H1 (cell line): ENCODE data around the gene PLA2G4A. TPM values are rescaled to one million over a fixed set of nuclear protein-coding genes. Genes with fewer than 3 reads are reported as not detected.

ENCODE experiments used
- CTCF ChIA-PET: fragments of 300-600 bp; sonication (Branson Sonifier 250); formaldehyde crosslinking; loops from one replicate; lab custom pipeline; 2021; ENCODE audit not compliant: partially characterized antibody; lab: Charles Lee
- POLR2A ChIA-PET: fragments of 300-600 bp; sonication (Branson Sonifier 250); formaldehyde crosslinking; loops from one replicate; lab custom pipeline; 2021; ENCODE audit warnings: inconsistent platforms; ENCODE audit not compliant: partially characterized antibody; lab: Charles Lee
- DNase-seq, 2 experiments: peaks; one replicate each; pipeline versions ENCODE4 v3.0.0 to v3.0.0-alpha.2; 2010 to 2022; ENCODE audit warnings: low spot score in 2 of 2, low read depth in 1 of 2, mixed read lengths in 1 of 2
- FAIRE-seq: peaks from 2 replicates; lab custom pipeline; 2011; peaks lifted over from hg19 to GRCh38; lab: Jason Lieb, UNC
- H2AFZ ChIP-seq: 2 replicates; pipeline ENCODE4 v1.8.1; 2012; ENCODE audit warnings: low read length, inconsistent platforms
- H2AK5ac ChIP-seq: 2 replicates; pipeline ENCODE4 v1.6.1; 2013; ENCODE audit warnings: low read depth, low read length
- H2BK120ac ChIP-seq: replicated peaks from 2 replicates; pipeline ENCODE3; 2013; ENCODE audit warnings: low read depth, low read length, inconsistent platforms
- H2BK12ac ChIP-seq: 2 replicates; pipeline ENCODE4 v1.6.1; 2013; ENCODE audit warnings: low read depth, low read length
- H2BK15ac ChIP-seq: 2 replicates; pipeline ENCODE4 v1.6.1; 2013; ENCODE audit warnings: low read length
- H2BK20ac ChIP-seq: 2 replicates; pipeline ENCODE4 v1.6.1; 2013; ENCODE audit warnings: low read length
- H2BK5ac ChIP-seq: 2 replicates; pipeline ENCODE4 v1.6.1; 2013; ENCODE audit warnings: low read depth, low read length
- H3K14ac ChIP-seq: 2 replicates; pipeline ENCODE4 v1.6.1; 2013; ENCODE audit warnings: inconsistent platforms; ENCODE audit not compliant: insufficient read length
- H3K18ac ChIP-seq: 2 replicates; pipeline ENCODE4 v1.6.1; 2013; ENCODE audit warnings: low read length; ENCODE audit errors: extremely low read depth
- H3K23ac ChIP-seq: 2 replicates; pipeline ENCODE4 v1.6.1; 2013; ENCODE audit warnings: inconsistent platforms; ENCODE audit not compliant: insufficient read length
- H3K23me2 ChIP-seq: 2 replicates; pipeline ENCODE4 v1.6.1; 2013; ENCODE audit warnings: low read depth, low read length
- H3K27ac ChIP-seq: 2 replicates; pipeline ENCODE4 v1.6.1; 2011; ENCODE audit warnings: low read depth, low read length, inconsistent platforms
- H3K27me3 ChIP-seq, 4 experiments: replicated peaks in 1 of 4; 1 replicate in 1 of 4; 2 replicates in 3 of 4; pipeline versions ENCODE4 v1.6.1 to v1.8.1; 2011 to 2013; ENCODE audit warnings: low read length in 3 of 4, mild to moderate bottlenecking in 3 of 4, inconsistent platforms in 2 of 4, mixed read lengths in 2 of 4, moderate library complexity in 1 of 4; ENCODE audit not compliant: control insufficient read depth in 3 of 4, insufficient read depth in 3 of 4; ENCODE audit errors: extremely low read depth in 1 of 4
- H3K36me3 ChIP-seq, 4 experiments: 2 replicates each; pipeline versions ENCODE4 v1.6.1 to v1.8.1; 2011 to 2013; ENCODE audit warnings: mild to moderate bottlenecking in 4 of 4, low read length in 3 of 4, moderate library complexity in 2 of 4, control low read depth in 1 of 4, inconsistent platforms in 1 of 4; ENCODE audit not compliant: insufficient read depth in 4 of 4, control insufficient read depth in 2 of 4
- H3K4ac ChIP-seq: replicated peaks from 2 replicates; pipeline ENCODE3; 2013; ENCODE audit warnings: low read length, low read depth, mixed read lengths, inconsistent platforms; ENCODE audit not compliant: insufficient read length
- H3K4me1 ChIP-seq, 4 experiments: replicated peaks in 1 of 4; 1 replicate in 1 of 4; 2 replicates in 3 of 4; pipeline versions ENCODE4 v1.6.1 to v1.8.1; 2011 to 2013; ENCODE audit warnings: low read length in 3 of 4, inconsistent platforms in 2 of 4, mixed read lengths in 1 of 4; ENCODE audit not compliant: insufficient read depth in 4 of 4, control insufficient read depth in 3 of 4
- H3K4me2 ChIP-seq, 2 experiments: 2 replicates each; pipeline versions ENCODE4 v1.6.1 to v1.8.1; 2011 to 2013; ENCODE audit warnings: low read depth in 2 of 2, low read length in 2 of 2, control low read depth in 1 of 2, inconsistent platforms in 1 of 2, mild to moderate bottlenecking in 1 of 2; ENCODE audit not compliant: insufficient read depth in 1 of 2
- H3K4me3 ChIP-seq, 4 experiments: fragments of 200-600, 300-600 bp in 1 of 4; sonication (generic), shearing (Covaris generic), sonication (Bioruptor Twin) in 1 of 4; 2 replicates each; pipeline versions ENCODE4 v1.5.1 to v1.8.1; 2011 to 2016; ENCODE audit warnings: low read length in 4 of 4, low read depth in 3 of 4, control low read depth in 2 of 4, inconsistent platforms in 2 of 4, mild to moderate bottlenecking in 2 of 4, mixed read lengths in 1 of 4, moderate library complexity in 1 of 4; ENCODE audit not compliant: insufficient read depth in 2 of 4; ENCODE audit errors: extremely low read depth in 1 of 4
- H3K56ac ChIP-seq: replicated peaks from 2 replicates; pipeline ENCODE3; 2013; ENCODE audit warnings: low read depth, mild to moderate bottlenecking, mixed read lengths, low read length, inconsistent platforms; ENCODE audit not compliant: insufficient read length
- H3K79me1 ChIP-seq: 2 replicates; pipeline ENCODE4 v1.6.1; 2013; ENCODE audit warnings: low read depth, low read length, control low read depth
- H3K79me2 ChIP-seq, 2 experiments: 2 replicates each; pipeline versions ENCODE4 v1.6.1 to v1.8.1; 2012 to 2013; ENCODE audit warnings: low read length in 2 of 2, mild to moderate bottlenecking in 2 of 2, inconsistent platforms in 1 of 2; ENCODE audit not compliant: insufficient read depth in 2 of 2, control insufficient read depth in 1 of 2
- H3K9ac ChIP-seq, 4 experiments: replicated peaks in 1 of 4; 1 replicate in 1 of 4; 2 replicates in 3 of 4; pipeline versions ENCODE4 v1.6.1 to v1.8.1; 2011 to 2013; ENCODE audit warnings: low read depth in 3 of 4, low read length in 3 of 4, control low read depth in 2 of 4, mild to moderate bottlenecking in 2 of 4, moderate library complexity in 2 of 4, inconsistent platforms in 1 of 4; ENCODE audit errors: extremely low read depth in 1 of 4
- H3K9me3 ChIP-seq, 2 experiments: 2 replicates each; pipeline versions ENCODE4 v1.6.1 to v1.8.1; 2012 to 2013; ENCODE audit warnings: mild to moderate bottlenecking in 2 of 2, moderate library complexity in 2 of 2, control low read depth in 1 of 2, inconsistent platforms in 1 of 2, low read depth in 1 of 2, low read length in 1 of 2, mixed read lengths in 1 of 2; ENCODE audit not compliant: insufficient read depth in 2 of 2
- H4K20me1 ChIP-seq, 2 experiments: replicated peaks in 1 of 2; 2 replicates each; pipeline versions ENCODE3 to v1.8.1; 2011 to 2013; ENCODE audit warnings: inconsistent platforms in 2 of 2, low read length in 2 of 2, mild to moderate bottlenecking in 1 of 2; ENCODE audit not compliant: insufficient read depth in 2 of 2, control insufficient read depth in 1 of 2
- H4K5ac ChIP-seq: 2 replicates; pipeline ENCODE4 v1.6.1; 2013; ENCODE audit warnings: low read length, low read depth, mixed read lengths, inconsistent platforms; ENCODE audit not compliant: insufficient read length
- H4K8ac ChIP-seq: 2 replicates; pipeline ENCODE4 v1.8.0; 2013; ENCODE audit warnings: mild to moderate bottlenecking, moderate library complexity, low read length, inconsistent platforms; ENCODE audit not compliant: insufficient read depth; ENCODE audit errors: extremely low read depth
- H4K91ac ChIP-seq: replicated peaks from 2 replicates; pipeline ENCODE3; 2013; ENCODE audit warnings: low read length, mixed read lengths, inconsistent platforms; ENCODE audit not compliant: insufficient read length
- ASH2L ChIP-seq: fragments of 200-600, 300-600 bp; sonication (generic); IDR thresholded peaks from one replicate; pipeline ENCODE4 v1.7.1; 2017; ENCODE audit warnings: low read length
- BCL11A ChIP-seq, 2 experiments: IDR thresholded peaks; one replicate each; pipeline ENCODE4 v1.6.1; 2011; ENCODE audit warnings: low read depth in 2 of 2, low read length in 2 of 2, mild to moderate bottlenecking in 2 of 2
- CHD1 ChIP-seq: IDR thresholded peaks from 2 replicates; pipeline ENCODE4 v1.6.1; 2012; ENCODE audit warnings: low read depth, low read length, improper control_type of control experiment
- HDAC2 ChIP-seq, 2 experiments: fragments of 300-600 bp in 1 of 2; sonication (generic) in 1 of 2; IDR thresholded peaks; 2 replicates each; pipeline ENCODE4 v1.6.1; 2011 to 2012; ENCODE audit warnings: low read depth in 2 of 2, low read length in 2 of 2, mild to moderate bottlenecking in 2 of 2, moderate library complexity in 2 of 2, borderline replicate concordance in 1 of 2, inconsistent platforms in 1 of 2
- RFX5 ChIP-seq: IDR thresholded peaks from 2 replicates; pipeline ENCODE4 v1.6.1; 2011; ENCODE audit warnings: low read depth, low read length, improper control_type of control experiment, borderline replicate concordance
- SP1 ChIP-seq: IDR thresholded peaks from 2 replicates; pipeline ENCODE4 v1.6.1; 2011; ENCODE audit warnings: low read depth, low read length
- YY1 ChIP-seq: IDR thresholded peaks from 2 replicates; pipeline ENCODE4 v1.6.1; 2011; ENCODE audit warnings: low read depth, mild to moderate bottlenecking, low read length
- WGBS, 2 experiments: shearing (Covaris generic) in 1 of 2; methylation state at CpG; one replicate each; pipeline versions ENCODE4 v1.1.6 to v1.1.7; 2013 to 2015; ENCODE audit warnings: low lambda C conversion rate in 2 of 2, mixed read lengths in 2 of 2, inconsistent platforms in 1 of 2, low coverage in 1 of 2, missing lambda C conversion rate in 1 of 2; ENCODE audit not compliant: insufficient replicate concordance in 2 of 2, insufficient coverage in 1 of 2, insufficient read length in 1 of 2; ENCODE audit errors: extremely low coverage in 1 of 2, missing lambda C conversion rate in 1 of 2; 5-methylcytosine and 5-hydroxymethylcytosine counted together
- polyA plus RNA-seq, 7 experiments: library from polyadenylated mRNA; depleted of rRNA in 3 of 7; stranded (reverse) in 5 of 7; unstranded in 2 of 7; fragments of >200 nt in 5 of 7; fragments of 200-250 nt in 2 of 7; gene quantifications; 1 replicate in 5 of 7; 2 replicates in 1 of 7; 4 replicates in 1 of 7; pipeline versions ENCODE4 v1.2.1 to v1.2.3, GENCODE V29; 2011 to 2013; ENCODE audit warnings: missing spikeins in 2 of 7, mixed read lengths in 2 of 7
- total RNA-seq: library from RNA; stranded (reverse); fragmentation: NEBNext Ultra II Directional; extraction: Animal tissue kit (Norgen Biotek cat#: 25700); gene quantifications from 2 replicates; pipeline ENCODE4 v1.2.1, GENCODE V29; 2021

Gene PLA2G4A
- total and polyA plus RNA-seq, 2 of the 8 experiments (the other 6 are each of a cell fraction or from before 2014, with no cell fraction given): 0.63 to 1.4 TPM

DNA sequence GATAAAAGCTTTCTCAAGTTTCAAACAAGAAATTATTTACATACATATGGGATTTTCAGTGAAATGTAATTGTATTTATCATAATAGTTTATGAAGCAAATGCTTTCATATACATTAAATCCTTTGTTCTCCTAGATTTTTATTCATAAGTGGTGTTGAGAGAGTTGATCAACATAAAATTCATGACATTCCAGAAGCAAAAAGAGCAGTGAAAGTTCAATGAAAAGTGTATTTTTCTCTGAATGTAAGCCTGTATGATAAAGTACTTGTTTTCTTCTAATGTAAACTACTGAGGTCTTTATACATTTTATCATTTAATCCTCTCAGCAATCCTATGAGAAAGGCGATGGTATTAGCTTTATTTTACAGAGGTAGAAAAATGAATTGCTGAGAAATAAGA is 146.5 kb downstream of the PLA2G4A start:
- Histone ChIP-seq H3K27ac (no peak overlapping the region), H3K14ac (no peak overlapping the region), H2BK5ac (no peak overlapping the region), H2AK5ac (no peak overlapping the region), H2BK15ac (no peak overlapping the region), H2AFZ (no peak overlapping the region), H3K79me1 (no peaks in the 10 kb centered on the region), H4K8ac (no peak overlapping the region), H4K91ac (no peak overlapping the region), H3K36me3 (no peaks in the 10 kb centered on the region), H3K4me2 (no peak overlapping the region), H2BK20ac (no peak overlapping the region), H4K5ac (no peak overlapping the region), H3K4me3 (no peak overlapping the region), H2BK120ac (no peak overlapping the region), H3K23me2 (no peaks in the 10 kb centered on the region), H3K18ac (no peak overlapping the region), H3K9ac (no peak overlapping the region), H3K4ac (no peak overlapping the region), H4K20me1 (no peaks in the 10 kb centered on the region), H3K79me2 (no peaks in the 10 kb centered on the region), H3K9me3 (no peaks in the 10 kb centered on the region), H3K27me3 (peaks cover 0 to 1% (median 0%) of the 10 kb centered on the region in 4 experiments; a peak in 1 of 7 replicates), H2BK12ac (no peak overlapping the region), H3K4me1 (0 out of 7 replicates have a peak, but pooled peaks cover 0 to 4% (median 0%) of the 10 kb centered on the region in 4 experiments), H3K23ac (no peak overlapping the region), H3K56ac (no peak overlapping the region)
- CTCF ChIA-PET: interaction anchor here (0.7 to 1.5 kb wide), 6 partner anchors 9 to 370 kb away, joined by 3 to 4 read pairs (median 4); no protein-coding TSS in a partner anchor
- DNase-seq: no peak
- POLR2A ChIA-PET: no interaction called here
- no peak for FAIRE-seq
- WGBS, 2 experiments: 85% methylated on average over 1 of the region's 1 CpG; no CpG with 5 or more reads in 1 of the 2 experiments
- TF ChIP-seq YY1: no peak
- TF ChIP-seq CHD1: no peak
- TF ChIP-seq HDAC2 (IDR thresholded peaks at IDR 0.05; ENCODE audit: borderline replicate concordance in 1 of 2, low read depth in 2 of 2, low read length in 2 of 2): no peak
- no peak for TF ChIP-seq ASH2L
- no peak for TF ChIP-seq RFX5
- no peak for TF ChIP-seq BCL11A (IDR thresholded peaks at IDR 0.05; ENCODE audit: low read depth in 2 of 2, low read length in 2 of 2)
- TF ChIP-seq SP1: no peak
